Measurements from ENCODE around the gene MAP3K9.

Gene MAP3K9

GRCh38 chr14:70685474-70686197, 123.7 kb downstream of the MAP3K9 start:
- no peak for DNase-seq

DNA sequence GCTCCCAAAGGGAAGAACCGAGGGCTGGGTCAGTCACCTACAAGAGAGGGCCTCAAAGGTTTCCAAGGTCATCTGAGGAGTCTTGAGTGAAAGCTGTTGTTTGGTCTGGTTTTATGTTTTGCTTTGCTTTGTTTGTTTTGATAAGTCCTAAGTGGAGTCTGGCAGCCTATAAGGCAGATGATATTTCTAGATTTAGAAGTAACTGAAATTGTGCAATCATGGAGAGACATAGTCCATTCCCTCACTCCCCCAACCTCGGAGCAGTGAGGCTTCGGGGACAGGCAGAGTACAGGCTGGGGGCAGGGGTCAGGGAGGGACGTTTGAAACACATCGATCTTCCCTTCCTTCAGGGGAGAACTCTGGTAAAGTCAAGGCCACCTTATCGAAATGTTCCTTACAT, 125.3 kb downstream of the MAP3K9 start:
- no peak for DNase-seq

- no peak for DNase-seq
These were observed 128.6 kb downstream of the MAP3K9 start for GRCh38 chr14:70680748-70681147.

GRCh38 chr14:70677341-70677740, 132.0 kb downstream of the MAP3K9 start:
- no peak for DNase-seq
